HCT116 (cell line): ENCODE data around the gene SLC24A3. TPM values are rescaled to one million over a fixed set of nuclear protein-coding genes. Genes with fewer than 3 reads are reported as not detected.

Source experiments
- ATAC-seq: fragments of 200-7000 bp; cut with Tn5 transposase; 2 replicates; pipeline ENCODE4 v1.9.1; 2020; ENCODE audit warnings: mild to moderate bottlenecking, moderate library complexity
- BruUV-seq: library from RNA; stranded (reverse); fragments of 400-500 nt; replicated peaks from 2 replicates; lab custom pipeline; 2021; lab: Mats Ljungman, UMichigan
- CTCF ChIA-PET: fragments of 300-600 bp; sonication (Branson Sonifier 250); formaldehyde crosslinking; loops from one replicate; lab custom pipeline; 2021; ENCODE audit warnings: antibody characterized with exemption; lab: Charles Lee
- POLR2A ChIA-PET: fragments of 300-600, 350-600 bp; sonication (Branson Sonifier 250); formaldehyde crosslinking; loops from one replicate; lab custom pipeline; 2021; ENCODE audit warnings: antibody characterized with exemption; lab: Charles Lee
- RAD21 ChIA-PET, 2 experiments: fragments of 300-600 bp; sonication (Branson Sonifier 250); formaldehyde crosslinking; loops; one replicate each; lab custom pipeline; 2023; ENCODE audit warnings: low total read pairs in 2 of 2; ENCODE audit not compliant: uncharacterized antibody in 2 of 2, unreplicated experiment in 2 of 2, low non-redundant PET in 1 of 2; lab: Charles Lee
- DNase-seq: peaks from one replicate; pipeline ENCODE4 v3.0.0-alpha.2; 2010; ENCODE audit warnings: low read depth, low spot score
- H2AFZ ChIP-seq: fragments of 200-600 bp; shearing (Covaris generic), sonication (generic); 2 replicates; pipeline ENCODE4 v1.6.1; 2017; ENCODE audit warnings: low read depth, mixed run types, mixed read lengths, antibody characterized with exemption, low read length; ENCODE audit not compliant: poor library complexity, severe bottlenecking
- H3K27ac ChIP-seq: 2 replicates; pipeline ENCODE4 v1.5.1; 2012; ENCODE audit warnings: low read depth, low read length
- H3K27me3 ChIP-seq: fragments of 200-600 bp; sonication (generic); 2 replicates; pipeline ENCODE4 v1.6.1; 2016; ENCODE audit warnings: mixed run types, low read length, mixed read lengths; ENCODE audit not compliant: insufficient read depth
- H3K36me3 ChIP-seq, 2 experiments: fragments of 200-500 bp in 1 of 2; fragments of 200-600 bp in 1 of 2; sonication (Bioruptor generic) in 1 of 2; sonication (generic) in 1 of 2; 2 replicates each; pipeline versions ENCODE4 v1.5.1 to v1.6.1; 2014 to 2016; ENCODE audit warnings: low read length in 2 of 2, inconsistent platforms in 1 of 2, mixed read lengths in 1 of 2, mixed run types in 1 of 2; ENCODE audit not compliant: insufficient read depth in 2 of 2, control insufficient read depth in 1 of 2
- H3K4me1 ChIP-seq, 2 experiments: fragments of 200-600 bp in 1 of 2; sonication (generic) in 1 of 2; 2 replicates each; pipeline versions ENCODE4 v1.5.1 to v1.6.1; 2012 to 2017; ENCODE audit warnings: low read length in 2 of 2, inconsistent platforms in 1 of 2, mild to moderate bottlenecking in 1 of 2, mixed read lengths in 1 of 2, mixed run types in 1 of 2, moderate library complexity in 1 of 2; ENCODE audit not compliant: insufficient read depth in 2 of 2, control insufficient read depth in 1 of 2
- H3K4me2 ChIP-seq: fragments of 200-600 bp; sonication (generic); 2 replicates; pipeline ENCODE4 v1.6.1; 2017; ENCODE audit warnings: mixed run types, low read length, mixed read lengths
- H3K4me3 ChIP-seq, 2 experiments: fragments of 200-600 bp in 1 of 2; sonication (generic) in 1 of 2; replicated peaks in 1 of 2; 2 replicates each; pipeline ENCODE4 v1.5.1; 2011 to 2016; ENCODE audit warnings: low read length in 2 of 2, control low read depth in 1 of 2, low read depth in 1 of 2, mild to moderate bottlenecking in 1 of 2, mixed read lengths in 1 of 2, mixed run types in 1 of 2
- H3K79me2 ChIP-seq: fragments of 200-600 bp; sonication (generic); 2 replicates; pipeline ENCODE4 v1.6.1; 2017; ENCODE audit warnings: mild to moderate bottlenecking, mixed run types, low read length, moderate library complexity, mixed read lengths; ENCODE audit not compliant: insufficient read depth
- H3K9ac ChIP-seq: fragments of 200-600 bp; sonication (generic); 2 replicates; pipeline ENCODE4 v1.6.1; 2016; ENCODE audit warnings: low read length, mixed read lengths
- H3K9me2 ChIP-seq: fragments of 200-600 bp; sonication (generic), shearing (Covaris generic); 2 replicates; pipeline ENCODE4 v1.6.1; 2017; ENCODE audit warnings: mixed run types, mild to moderate bottlenecking, moderate library complexity; ENCODE audit not compliant: insufficient read depth
- H3K9me3 ChIP-seq, 2 experiments: fragments of 200-500 bp in 1 of 2; fragments of 200-600 bp in 1 of 2; sonication (Bioruptor generic) in 1 of 2; sonication (generic) in 1 of 2; 2 replicates each; pipeline ENCODE4 v1.6.1; 2014 to 2017; ENCODE audit warnings: low read length in 2 of 2, mixed read lengths in 2 of 2, inconsistent platforms in 1 of 2, low read depth in 1 of 2, mild to moderate bottlenecking in 1 of 2, mixed run types in 1 of 2, moderate library complexity in 1 of 2; ENCODE audit not compliant: control insufficient read depth in 1 of 2, insufficient read depth in 1 of 2
- H4K20me1 ChIP-seq: fragments of 200-600 bp; sonication (generic), shearing (Covaris generic); 2 replicates; pipeline ENCODE4 v1.6.1; 2017; ENCODE audit warnings: mixed run types, mild to moderate bottlenecking, moderate library complexity; ENCODE audit not compliant: insufficient read depth
- ATF3 ChIP-seq: IDR thresholded peaks from 2 replicates; pipeline ENCODE4 v1.6.1; 2012
- CBX3 ChIP-seq: IDR thresholded peaks from 2 replicates; pipeline ENCODE4 v1.6.1; 2012; ENCODE audit warnings: low read depth
- EZH2 ChIP-seq: fragments of 200-600 bp; sonication (generic); IDR thresholded peaks from 2 replicates; pipeline ENCODE4 v1.6.1; 2017; ENCODE audit warnings: antibody characterized with exemption, mixed run types
- EZH2phosphoT487 ChIP-seq: fragments of 200-600 bp; IDR thresholded peaks from 2 replicates; pipeline ENCODE4 v1.6.1; 2018; ENCODE audit warnings: antibody characterized with exemption, borderline replicate concordance
- FOSL1 ChIP-seq: IDR thresholded peaks from 2 replicates; pipeline ENCODE4 v1.6.1; 2012; ENCODE audit warnings: low read depth
- JUND ChIP-seq: IDR thresholded peaks from 2 replicates; pipeline ENCODE4 v1.6.1; 2012
- MAX ChIP-seq: IDR thresholded peaks from 2 replicates; pipeline ENCODE4 v1.6.1; 2012
- POLR2A ChIP-seq: IDR thresholded peaks from 2 replicates; pipeline ENCODE4 v1.7.0; 2011; ENCODE audit warnings: borderline replicate concordance; ENCODE audit not compliant: insufficient read depth, insufficient read length; ENCODE audit errors: extremely low read depth
- POLR2AphosphoS5 ChIP-seq: IDR thresholded peaks from 2 replicates; pipeline ENCODE4 v1.6.1; 2011; ENCODE audit warnings: mild to moderate bottlenecking, low read depth, low read length, moderate library complexity
- REST ChIP-seq: IDR thresholded peaks from 2 replicates; pipeline ENCODE4 v1.6.1; 2012; ENCODE audit warnings: low read depth
- SP1 ChIP-seq: IDR thresholded peaks from 2 replicates; pipeline ENCODE4 v1.6.1; 2012; ENCODE audit warnings: low read depth
- TCF7L2 ChIP-seq: IDR thresholded peaks from 2 replicates; pipeline ENCODE4 v1.7.0; 2011; ENCODE audit warnings: borderline replicate concordance, inconsistent platforms; ENCODE audit not compliant: insufficient read depth, insufficient read length; ENCODE audit errors: extremely low read depth
- ZFX ChIP-seq: fragments of 450-650 bp; IDR thresholded peaks from 2 replicates; pipeline ENCODE4 v1.6.1; 2017
- ZNF274 ChIP-seq: fragments of 200-500 bp; sonication (Bioruptor generic); IDR thresholded peaks from 2 replicates; pipeline ENCODE4 v1.6.1; 2014; ENCODE audit warnings: mild to moderate bottlenecking, low read depth, low read length, inconsistent platforms
- intact Hi-C: fragments of 100-400 bp; cut with micrococcal nuclease; formaldehyde crosslinking; loops from 2 replicates; pipeline ENCODE4 v1.10.0; 2022
- total RNA-seq: library from RNA; stranded (reverse); gene quantifications from one replicate; pipeline ENCODE4 v1.2.1, GENCODE V29; 2021; ENCODE audit not compliant: unreplicated experiment
- TF ChIP-seq, protein P1 (sequence below), 3 experiments: fragments of 200-600 bp in 1 of 3; sonication (generic) in 1 of 3; IDR thresholded peaks in 2 of 3; conservative IDR thresholded peaks in 1 of 3; 2 replicates each; pipeline ENCODE4 v1.5.1; 2012 to 2017; ENCODE audit warnings: low read depth in 2 of 3, low read length in 2 of 3, antibody characterized with exemption in 1 of 3, borderline replicate concordance in 1 of 3, control low read depth in 1 of 3, mild to moderate bottlenecking in 1 of 3, mixed read lengths in 1 of 3, mixed run types in 1 of 3, moderate library complexity in 1 of 3; ENCODE audit not compliant: insufficient read depth in 1 of 3

SLC24A3 gene
- total RNA-seq, 1 experiment from 2014 or later: not detected

GRCh38 chr20:19387251-19387650 is 174.8 kb downstream of the SLC24A3 start:
- no peaks in the 10 kb centered on the region for H3K27me3 ChIP-seq
- no peaks in the 10 kb centered on the region for H3K79me2 ChIP-seq
- intact Hi-C loops: no loop called here
- H3K27ac ChIP-seq: no peak overlapping the region
- no peaks in the 10 kb centered on the region for H4K20me1 ChIP-seq
- H3K9ac ChIP-seq: no peak overlapping the region
- H3K9me3 ChIP-seq: peaks cover 0 to 9% of the 10 kb centered on the region in 2 experiments; a peak in 2 of 4 replicates
- H2AFZ ChIP-seq: no peak overlapping the region
- no peaks in the 10 kb centered on the region for H3K4me1 ChIP-seq
- CTCF ChIA-PET: no interaction called here
- DNase-seq (no peak), ATAC-seq (no peak)
- POLR2A ChIA-PET: no interaction called here
- BruUV-seq: no TSS peak
- H3K4me3 ChIP-seq: no peak overlapping the region
- no peaks in the 10 kb centered on the region for H3K9me2 ChIP-seq
- RAD21 ChIA-PET: no interaction called here
- H3K36me3 ChIP-seq: no peaks in the 10 kb centered on the region
- no peak overlapping the region for H3K4me2 ChIP-seq
- TF ChIP-seq SP1 (no peak), ATF3 (no peak), EZH2 (no peak), FOSL1 (no peak), POLR2A (no peak), CBX3 (no peak), REST (no peak), ZFX (no peak), TCF7L2 (no peak), MAX (no peak), EZH2phosphoT487 (no peak), ZNF274 (no peak), JUND (no peak), POLR2AphosphoS5 (no peak)
- TF ChIP-seq, protein P1, sequence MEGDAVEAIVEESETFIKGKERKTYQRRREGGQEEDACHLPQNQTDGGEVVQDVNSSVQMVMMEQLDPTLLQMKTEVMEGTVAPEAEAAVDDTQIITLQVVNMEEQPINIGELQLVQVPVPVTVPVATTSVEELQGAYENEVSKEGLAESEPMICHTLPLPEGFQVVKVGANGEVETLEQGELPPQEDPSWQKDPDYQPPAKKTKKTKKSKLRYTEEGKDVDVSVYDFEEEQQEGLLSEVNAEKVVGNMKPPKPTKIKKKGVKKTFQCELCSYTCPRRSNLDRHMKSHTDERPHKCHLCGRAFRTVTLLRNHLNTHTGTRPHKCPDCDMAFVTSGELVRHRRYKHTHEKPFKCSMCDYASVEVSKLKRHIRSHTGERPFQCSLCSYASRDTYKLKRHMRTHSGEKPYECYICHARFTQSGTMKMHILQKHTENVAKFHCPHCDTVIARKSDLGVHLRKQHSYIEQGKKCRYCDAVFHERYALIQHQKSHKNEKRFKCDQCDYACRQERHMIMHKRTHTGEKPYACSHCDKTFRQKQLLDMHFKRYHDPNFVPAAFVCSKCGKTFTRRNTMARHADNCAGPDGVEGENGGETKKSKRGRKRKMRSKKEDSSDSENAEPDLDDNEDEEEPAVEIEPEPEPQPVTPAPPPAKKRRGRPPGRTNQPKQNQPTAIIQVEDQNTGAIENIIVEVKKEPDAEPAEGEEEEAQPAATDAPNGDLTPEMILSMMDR (IDR thresholded peaks at IDR 0.05 in 2 of 3, conservative IDR thresholded peaks at IDR 0.05 in 1 of 3; ENCODE audit: borderline replicate concordance in 1 of 3, insufficient read depth in 1 of 3, low read depth in 2 of 3, low read length in 2 of 3): no peak
